ENCODE data around the gene RASL12.
"Not testable (repeated sequence)": the region's sequence is repeated elsewhere in the genome, so short reads cannot be mapped to it uniquely, and the experiment has no call there.

RASL12 gene

GRCh38 chr15:65054333-65055200, 13.2 kb downstream of the RASL12 start:
- peak in 1 of 2 experiments; percentile 67 for DNase-seq

- DNase-seq: no peak
These were observed 14.8 kb downstream of the RASL12 start for GRCh38 chr15:65052956-65053355.

DNA sequence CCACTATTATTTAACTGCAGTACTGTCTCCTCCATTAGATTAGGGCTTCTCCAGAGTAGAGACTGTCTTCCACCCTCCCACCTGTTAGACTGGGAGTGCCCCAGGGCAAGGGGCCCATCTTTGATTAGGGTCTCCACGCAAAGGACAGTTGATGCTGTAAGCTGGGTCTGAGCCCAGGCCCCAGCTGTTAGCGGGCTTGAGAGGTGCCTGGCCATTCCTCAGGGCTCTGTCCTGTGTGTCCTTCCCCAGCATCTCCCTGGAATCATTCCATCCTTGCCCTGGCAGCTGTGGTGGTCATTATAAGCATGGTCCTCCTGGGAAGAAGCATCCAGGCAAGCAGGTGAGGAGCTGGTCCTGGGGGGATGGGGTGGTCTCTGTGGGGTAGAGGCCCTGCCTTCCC, 16.5 kb downstream of the RASL12 start:
- DNase-seq: no peak

DNA sequence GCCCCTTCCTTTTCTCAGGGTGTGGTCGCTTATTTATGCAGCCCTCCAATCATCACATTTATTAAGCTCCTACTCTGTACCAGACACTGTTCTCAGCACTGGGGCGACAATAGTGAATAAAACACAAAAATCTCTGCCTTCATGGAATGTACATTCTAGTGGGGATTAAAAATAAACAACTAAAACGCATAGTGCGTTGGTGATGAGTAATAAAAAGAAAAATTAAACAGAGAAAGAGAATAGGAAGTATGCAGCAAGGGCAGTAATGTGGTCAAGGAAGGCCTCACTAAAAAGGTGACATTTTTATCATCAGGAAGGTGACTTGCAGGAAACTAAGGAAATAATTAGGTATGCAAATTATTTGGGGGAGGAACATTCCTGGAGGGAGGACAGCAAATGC, 17.5 kb downstream of the RASL12 start:
- no peak for DNase-seq

- DNase-seq: no peak
These were observed 18.4 kb downstream of the RASL12 start for GRCh38 chr15:65049418-65049840.

DNA sequence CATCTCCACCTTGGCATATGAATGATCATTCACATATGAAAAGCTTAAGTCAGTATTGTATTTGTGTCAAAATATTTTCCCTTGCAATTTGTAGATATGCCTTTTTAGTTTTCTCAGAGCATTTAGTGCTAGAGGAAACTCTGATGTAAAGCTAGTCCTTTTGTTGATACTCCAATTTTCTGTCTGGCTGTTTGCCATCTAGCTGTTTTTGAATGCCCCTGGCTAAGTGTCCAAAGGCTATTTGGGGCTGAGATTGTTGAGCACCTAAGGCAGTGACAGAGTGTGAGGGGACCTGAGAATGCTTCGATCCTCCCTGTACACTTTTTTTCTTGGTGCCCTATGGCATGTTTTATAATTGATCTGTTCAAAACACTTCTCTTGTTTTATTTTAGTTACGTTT, 19.6 kb downstream of the RASL12 start:
- DNase-seq: no peak

- DNase-seq: no peak
These were observed 22.9 kb downstream of the RASL12 start, which contains the start of gene SLC51B for GRCh38 chr15:65044724-65045481. TSS of gene SLC51B (plus strand) at chr15:65045387. CDS start at chr15:65050005, 4,618 bp downstream.

DNA sequence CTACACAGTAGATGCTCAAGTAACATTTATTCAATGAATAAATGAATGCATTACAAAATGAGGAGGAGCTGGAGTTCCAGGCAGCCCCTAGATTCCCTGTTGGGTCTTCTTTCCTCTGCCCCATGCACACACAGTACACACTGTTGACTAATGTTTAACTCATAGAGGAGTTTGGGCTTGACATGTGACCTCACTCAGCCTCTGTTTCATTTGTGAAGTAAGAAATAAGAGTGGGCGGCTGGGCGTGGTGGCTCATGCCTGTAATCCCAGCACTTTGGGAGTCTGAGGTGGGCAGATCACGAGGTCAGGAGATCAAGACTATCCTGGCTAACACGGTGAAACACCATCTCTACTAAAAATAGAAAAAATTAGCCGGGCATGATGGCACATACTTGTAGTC, 23.6 kb downstream of the RASL12 start:
- DNase-seq: not testable (repeated sequence)

- DNase-seq: no peak
These were observed 24.9 kb downstream of the RASL12 start for GRCh38 chr15:65042776-65043327.

DNA sequence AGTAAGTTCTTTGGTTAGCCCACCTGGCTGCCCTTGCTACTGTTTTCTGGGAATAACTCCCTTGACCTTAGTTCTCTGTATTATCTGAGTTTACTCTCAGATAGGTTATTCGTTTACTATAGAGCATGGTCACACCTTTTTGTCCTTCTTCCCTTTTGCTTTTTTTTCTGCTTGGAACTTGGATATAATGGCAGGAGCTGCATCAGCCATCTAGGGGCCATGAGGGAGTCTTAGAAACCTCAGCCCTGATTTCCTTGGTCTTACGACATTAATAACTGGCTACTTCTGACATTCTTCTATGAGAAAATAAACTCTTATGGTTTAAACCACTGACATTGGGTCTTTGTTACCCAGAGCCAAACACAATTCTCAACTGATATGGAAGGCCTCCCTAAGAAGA, 26.0 kb downstream of the RASL12 start:
- no peak for DNase-seq

DNA sequence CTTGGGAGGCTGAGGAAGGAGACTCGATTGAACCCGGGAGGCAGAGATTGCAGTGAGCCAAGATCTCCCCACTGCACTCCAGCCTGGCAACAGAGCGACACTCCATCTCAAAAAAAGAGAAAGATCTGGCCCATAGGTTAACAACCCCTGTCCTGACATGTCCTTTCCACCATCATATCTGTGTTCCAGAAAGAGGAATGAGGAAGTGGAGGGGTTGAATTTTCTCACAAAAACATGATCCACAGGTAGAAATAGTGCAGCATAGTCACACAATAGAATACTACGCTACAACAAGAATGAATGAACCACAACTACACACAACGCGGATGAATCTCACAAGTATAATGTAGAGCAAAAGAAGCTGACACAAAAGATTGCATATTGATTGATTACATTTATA, 27.3 kb downstream of the RASL12 start:
- no peak for DNase-seq

GRCh38 chr15:65038836-65039235, 29.0 kb downstream of the RASL12 start:
- no peak for DNase-seq

DNA sequence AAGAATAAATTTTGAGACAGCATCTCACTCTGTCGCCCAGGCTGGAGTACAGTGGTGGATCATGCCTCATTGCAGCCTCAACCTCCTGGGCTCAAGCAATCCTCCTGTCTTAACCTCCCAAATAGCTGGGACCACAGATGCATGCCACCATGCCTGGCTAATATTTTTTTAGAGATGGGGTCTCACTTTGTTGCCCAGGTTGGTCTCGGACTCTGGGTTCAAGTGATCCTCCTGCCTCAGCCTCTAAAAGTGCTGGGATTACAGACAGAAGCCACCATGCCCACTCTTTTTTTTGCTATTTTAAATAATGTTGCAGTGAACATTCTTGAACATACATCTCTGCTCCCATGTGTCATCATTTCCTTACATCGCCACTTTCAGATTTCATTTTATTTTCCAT, 29.4 kb downstream of the RASL12 start:
- no peak for DNase-seq

DNA sequence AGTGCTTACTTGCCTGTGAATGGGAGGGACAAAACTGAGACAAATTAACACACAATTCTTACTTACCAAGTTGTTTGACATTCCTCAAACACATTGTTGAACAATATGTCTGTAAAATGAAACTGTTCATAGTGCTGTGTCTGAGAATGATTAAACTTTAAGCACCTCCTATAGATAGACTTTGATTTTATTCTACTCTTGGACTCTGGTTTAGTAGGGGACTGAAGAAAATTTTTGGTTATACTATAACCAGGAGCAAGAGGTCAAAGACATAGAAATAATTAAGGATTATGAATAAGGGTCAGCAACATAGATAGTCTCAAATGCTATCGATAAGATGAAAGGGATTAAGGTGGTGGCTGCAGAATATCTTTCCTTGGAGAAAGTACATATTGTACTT, 30.5 kb downstream of the RASL12 start:
- no peak for DNase-seq

GRCh38 chr15:65034719-65035118, 33.1 kb downstream of the RASL12 start:
- no peak for DNase-seq

- DNase-seq: peak in 1 of 2 experiments; percentile 35
These were observed 34.0 kb downstream of the RASL12 start for GRCh38 chr15:65033659-65034269.

DNA sequence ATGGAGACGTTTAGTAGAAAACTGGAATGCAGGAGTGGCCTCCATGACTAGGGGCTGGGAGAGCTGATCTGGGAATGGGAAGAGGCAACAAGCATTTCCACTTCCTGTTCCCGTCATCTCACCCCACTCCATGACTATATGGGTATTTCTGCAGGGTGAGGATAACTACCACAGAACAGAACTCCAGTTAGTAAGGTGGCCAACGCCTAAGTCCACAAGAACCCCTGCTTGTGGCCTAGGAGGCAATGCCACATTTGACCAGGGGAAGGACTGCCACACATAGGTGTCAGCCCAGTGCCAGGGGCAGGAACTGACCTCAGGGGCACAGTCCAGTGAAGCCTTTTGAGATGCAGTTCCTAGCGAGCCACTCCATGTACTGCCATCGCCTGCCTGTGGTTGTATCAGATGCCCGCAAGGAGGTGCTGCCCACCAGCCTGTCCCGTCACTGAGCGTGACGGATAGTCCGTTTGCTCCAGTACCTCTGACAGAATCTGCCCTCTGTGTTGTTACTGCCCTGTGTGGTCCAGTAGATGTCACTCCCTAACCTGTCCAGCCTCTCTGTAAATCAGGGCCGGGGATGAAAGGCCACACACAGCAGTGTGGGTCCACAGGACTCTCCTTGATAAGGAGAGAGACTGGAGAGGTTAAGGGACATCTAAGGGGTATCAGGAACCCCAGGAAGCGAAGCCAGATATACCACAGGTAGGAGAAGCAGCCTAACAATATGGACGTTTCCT, 34.8 kb downstream of the RASL12 start:
- no peak for DNase-seq

- no peak for DNase-seq
These were observed 38.0 kb downstream of the RASL12 start for GRCh38 chr15:65029736-65030208.

DNA sequence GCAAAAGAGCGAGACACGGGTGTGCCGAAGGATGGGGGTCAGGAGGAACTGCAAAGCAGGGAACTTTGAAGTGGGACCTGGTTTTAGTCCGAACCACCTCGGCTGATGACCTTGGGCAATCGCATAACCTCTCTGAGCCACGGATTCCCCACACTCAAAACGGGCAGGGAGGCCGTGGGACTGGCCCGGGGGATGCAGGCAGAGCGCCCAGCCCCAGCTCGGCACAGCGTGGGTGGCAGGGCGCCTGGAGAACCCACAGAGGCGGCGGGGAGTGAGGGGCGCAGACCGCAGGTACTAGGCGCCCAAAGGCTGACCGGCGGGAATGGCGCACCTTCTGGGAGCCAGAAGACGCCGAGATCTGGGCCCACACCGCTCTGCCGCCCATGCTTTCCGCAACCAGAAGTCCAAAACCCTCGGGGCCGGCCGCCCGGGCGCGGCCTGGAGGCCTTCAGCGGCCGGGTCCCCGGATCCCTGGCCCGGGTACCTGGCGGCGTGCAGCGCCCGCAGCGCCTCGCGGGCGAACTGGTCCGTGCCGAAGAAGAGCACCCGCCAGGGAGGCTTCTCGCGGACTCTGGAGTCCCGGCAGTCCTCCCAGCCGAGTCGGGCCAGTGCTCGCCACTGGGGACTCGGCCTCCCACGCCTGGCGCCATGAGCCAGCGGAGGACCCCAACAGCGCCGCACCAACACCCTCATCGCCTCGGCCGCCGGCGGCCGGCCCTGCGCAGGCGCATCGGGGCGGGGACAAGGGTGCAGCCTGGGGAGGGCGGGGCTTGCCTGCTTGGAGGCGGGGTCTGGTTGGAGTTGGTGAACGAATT, 38.7 kb downstream of the RASL12 start, which contains the start of gene MTFMT:
MTFMT (minus strand) TSS at position 719 of the 815 bp plus-strand sequence; CDS start at position 693, 26 bp downstream.
- DNase-seq: peak; percentile 63 to 79

GRCh38 chr15:65028338-65028737, 39.5 kb downstream of the RASL12 start:
- DNase-seq: no peak

- DNase-seq: no peak
These were observed 40.2 kb downstream of the RASL12 start for GRCh38 chr15:65027593-65027992.

All from SW 1271 (cell line).